ENCODE measurements around the gene WIPF1.

The WIPF1 gene

GRCh38 chr2:174594456-174594855 is 3.1 kb downstream of the WIPF1 start:
- peaks cover 84% of the 10 kb centered on the region for H3K36me3 Mint-ChIP-seq
- peak overlapping the region; percentile 74 for H3K4me3 Mint-ChIP-seq

DNA sequence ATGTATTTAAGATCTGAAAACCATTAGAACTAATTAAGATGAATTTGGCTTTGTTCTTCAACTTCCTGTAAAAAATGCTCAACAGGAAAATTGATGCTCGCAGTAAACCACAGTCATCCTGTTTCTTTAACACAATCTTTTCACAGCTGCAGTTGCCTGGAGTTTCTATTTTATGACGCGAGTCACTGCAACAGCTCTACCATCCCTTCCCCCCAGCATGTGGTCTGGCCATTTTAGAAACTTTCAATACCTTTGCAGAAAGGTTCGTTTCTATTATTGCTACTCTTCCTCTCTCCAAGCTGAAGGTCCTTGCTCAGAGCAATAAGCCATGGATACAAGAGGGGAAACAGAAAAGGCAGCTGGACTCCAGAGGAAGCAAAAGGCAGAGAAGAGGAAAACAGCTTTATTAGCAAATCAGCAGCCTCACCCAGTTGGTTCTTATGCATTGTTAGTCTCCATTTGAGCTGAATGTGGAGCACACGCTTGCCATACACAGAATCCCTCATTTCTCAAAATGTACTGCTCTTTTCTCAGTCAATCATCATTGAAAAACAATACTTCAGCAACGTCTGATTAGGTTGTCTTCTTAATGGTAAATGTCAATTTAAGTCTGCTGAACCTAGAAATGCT is 3.9 kb downstream of the WIPF1 start:
- Mint-ChIP-seq H3K27ac (peak overlapping the region; percentile 99), H3K4me1 (peaks cover 56% of the 10 kb centered on the region), H3K4me3 (peak overlapping the region; percentile 74), H3K36me3 (peaks cover 92% of the 10 kb centered on the region), H3K9me3 (no peaks in the 10 kb centered on the region)
- ATAC-seq = peak; percentile 76
- peak in 1 of 2 donors; percentile 77 for DNase-seq (ENCODE audit: low spot score in 2 of 2)

More at GRCh38 chr2:174594456-174594855, 3.1 kb downstream of the WIPF1 start:
- Mint-ChIP-seq H3K27ac (peak overlapping the region; percentile 99), H3K4me1 (peaks cover 56% of the 10 kb centered on the region), H3K9me3 (no peaks in the 10 kb centered on the region)
- ATAC-seq (no peak), DNase-seq (ENCODE audit: low spot score in 2 of 2) (no peak)

DNA sequence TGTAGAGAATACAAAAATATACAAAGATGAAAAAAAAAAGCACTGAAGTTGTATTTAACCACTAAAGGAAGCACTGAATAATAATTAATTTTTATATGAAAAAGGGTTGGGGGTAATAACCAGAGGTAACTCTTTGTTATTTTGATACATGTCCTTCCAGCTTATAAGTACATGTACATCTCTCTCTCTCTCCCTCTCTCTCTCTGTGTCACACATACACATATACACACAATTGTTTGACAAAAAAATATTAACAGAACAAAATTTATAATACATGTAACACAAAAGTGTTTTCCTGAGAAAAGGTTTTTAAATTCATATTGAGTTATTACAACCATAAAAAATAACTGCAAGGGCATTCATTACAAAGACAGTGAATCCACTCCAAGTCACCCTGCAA is 4.6 kb downstream of the WIPF1 start:
- Mint-ChIP-seq H3K4me3 (peak overlapping the region; percentile 74), H3K9me3 (no peaks in the 10 kb centered on the region), H3K4me1 (peaks cover 58% of the 10 kb centered on the region), H3K27ac (peak overlapping the region; percentile 99), H3K36me3 (peaks cover 98% of the 10 kb centered on the region)
- DNase-seq (ENCODE audit: low spot score in 2 of 2) (no peak), ATAC-seq (no peak)

DNA sequence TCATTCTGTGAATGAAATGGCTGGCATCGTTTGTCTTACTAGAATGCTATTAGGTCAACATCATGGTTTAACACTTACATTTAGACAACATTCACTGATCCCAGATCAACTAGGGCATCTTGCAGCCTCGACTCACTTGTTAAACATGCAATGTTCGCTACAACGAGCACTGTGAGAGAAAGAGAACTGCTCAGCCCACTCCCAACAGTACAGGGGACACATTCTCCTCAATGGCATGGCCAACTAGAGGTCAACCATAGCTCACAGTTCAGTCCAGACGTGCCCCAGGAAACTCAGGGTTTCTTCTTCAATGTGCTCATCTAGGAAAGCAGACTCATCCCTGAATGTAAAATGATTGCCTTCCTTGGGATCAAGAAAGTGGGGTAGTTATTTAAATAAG is 5.9 kb downstream of the WIPF1 start:
- peak overlapping the region; percentile 99 for H3K27ac Mint-ChIP-seq
- ATAC-seq (no peak), DNase-seq (ENCODE audit: low spot score in 2 of 2) (peak in 1 of 2 donors; percentile 53)
- no peaks in the 10 kb centered on the region for H3K9me3 Mint-ChIP-seq
- H3K4me3 Mint-ChIP-seq = peak overlapping the region; percentile 74
- peaks cover 98% of the 10 kb centered on the region for H3K36me3 Mint-ChIP-seq
- peaks cover 71% of the 10 kb centered on the region for H3K4me1 Mint-ChIP-seq

DNA sequence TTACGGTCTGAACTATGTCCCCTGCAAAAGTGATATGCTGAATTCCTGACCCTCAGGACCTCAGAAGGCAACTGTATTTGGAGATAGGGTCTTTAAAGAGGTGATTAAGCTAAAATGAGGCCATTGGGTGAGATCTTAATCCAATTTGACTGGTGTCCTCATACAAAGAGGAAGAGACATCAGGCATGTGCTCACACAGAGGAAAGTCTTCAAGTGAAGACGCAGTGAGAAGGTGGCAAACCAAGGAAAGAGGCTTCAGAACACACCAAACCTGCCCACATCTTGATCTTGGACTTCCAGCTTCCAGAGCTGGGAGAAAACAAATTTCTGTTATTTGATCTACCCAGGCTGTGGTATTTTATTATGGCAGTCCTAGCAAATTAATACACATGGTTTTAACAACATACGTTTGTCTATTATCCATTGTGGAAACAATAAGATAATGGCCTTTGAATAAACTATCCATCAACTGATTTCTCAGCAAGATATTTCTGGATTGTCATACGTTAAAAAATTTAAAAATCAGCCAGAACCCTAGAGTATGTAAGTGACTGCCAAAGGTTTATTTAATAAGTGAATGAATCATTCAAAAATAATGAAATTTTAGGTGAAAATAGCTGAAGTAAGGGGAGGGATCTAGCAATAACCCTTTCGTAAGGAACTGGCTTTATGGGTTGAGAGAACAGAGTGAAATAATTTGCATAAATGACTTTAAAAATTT is 6.5 kb downstream of the WIPF1 start:
- H3K36me3 Mint-ChIP-seq = peaks cover 98% of the 10 kb centered on the region
- ATAC-seq = no peak
- H3K9me3 Mint-ChIP-seq = no peaks in the 10 kb centered on the region
- H3K4me1 Mint-ChIP-seq = peaks cover 77% of the 10 kb centered on the region
- peak overlapping the region; percentile 99 for H3K27ac Mint-ChIP-seq
- DNase-seq (ENCODE audit: low spot score in 2 of 2) = peak in 1 of 2 donors; percentile 49
- H3K4me3 Mint-ChIP-seq = peak overlapping the region; percentile 74

- peaks cover 83% of the 10 kb centered on the region for H3K4me1 Mint-ChIP-seq
- DNase-seq (ENCODE audit: low spot score in 2 of 2) = peak in 1 of 2 donors; percentile 50
- no peaks in the 10 kb centered on the region for H3K9me3 Mint-ChIP-seq
- H3K4me3 Mint-ChIP-seq = peak overlapping the region; percentile 74
- peak overlapping the region; percentile 99 for H3K27ac Mint-ChIP-seq
- ATAC-seq = no peak
- peaks cover 98% of the 10 kb centered on the region for H3K36me3 Mint-ChIP-seq
These were observed 7.3 kb downstream of the WIPF1 start for GRCh38 chr2:174590346-174590745.

GRCh38 chr2:174589334-174589733 is 8.3 kb downstream of the WIPF1 start:
- H3K4me3 Mint-ChIP-seq = peak overlapping the region; percentile 74
- DNase-seq (ENCODE audit: low spot score in 2 of 2) (peak in 1 of 2 donors; percentile 50), ATAC-seq (no peak)
- peaks cover 87% of the 10 kb centered on the region for H3K4me1 Mint-ChIP-seq
- peaks cover 98% of the 10 kb centered on the region for H3K36me3 Mint-ChIP-seq
- peak overlapping the region; percentile 99 for H3K27ac Mint-ChIP-seq
- H3K9me3 Mint-ChIP-seq = no peaks in the 10 kb centered on the region

DNA sequence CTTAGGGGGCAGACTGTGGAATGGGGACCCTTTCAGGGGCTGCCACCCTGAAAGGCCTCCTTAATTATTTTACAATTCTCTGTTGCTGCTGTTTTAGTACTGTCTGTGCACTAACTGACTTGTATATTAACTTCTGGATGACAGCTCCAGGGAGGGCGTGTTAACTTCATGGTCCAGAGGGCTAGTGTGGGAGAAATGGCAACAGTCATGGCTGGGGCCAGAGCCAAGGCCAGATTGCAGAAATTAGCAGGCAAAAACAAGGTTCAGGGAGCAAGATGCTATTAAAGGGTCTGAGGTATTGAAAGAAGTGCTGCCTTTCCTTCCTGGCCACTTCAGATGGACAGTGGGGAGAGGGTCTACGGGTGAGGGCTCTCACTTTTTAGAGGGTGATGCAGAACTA is 9.1 kb downstream of the WIPF1 start:
- Mint-ChIP-seq H3K27ac (peak overlapping the region; percentile 99), H3K9me3 (no peaks in the 10 kb centered on the region), H3K36me3 (peaks cover 98% of the 10 kb centered on the region), H3K4me1 (peaks cover 84% of the 10 kb centered on the region), H3K4me3 (peak overlapping the region; percentile 74)
- ATAC-seq = no peak
- DNase-seq (ENCODE audit: low spot score in 2 of 2) = no peak

GRCh38 chr2:174587579-174587978 is 10.0 kb downstream of the WIPF1 start:
- DNase-seq (ENCODE audit: low spot score in 2 of 2) (peak in 1 of 2 donors; percentile 45), ATAC-seq (no peak)
- H3K27ac Mint-ChIP-seq = peak overlapping the region; percentile 99
- peak overlapping the region; percentile 74 for H3K4me3 Mint-ChIP-seq
- peaks cover 89% of the 10 kb centered on the region for H3K4me1 Mint-ChIP-seq
- H3K36me3 Mint-ChIP-seq = peaks cover 98% of the 10 kb centered on the region
- no peaks in the 10 kb centered on the region for H3K9me3 Mint-ChIP-seq

- DNase-seq (ENCODE audit: low spot score in 2 of 2) (peak in 1 of 2 donors; percentile 45), ATAC-seq (no peak)
- no peaks in the 10 kb centered on the region for H3K9me3 Mint-ChIP-seq
- H3K4me3 Mint-ChIP-seq = peak overlapping the region; percentile 74
- H3K4me1 Mint-ChIP-seq = peaks cover 93% of the 10 kb centered on the region
- peak overlapping the region; percentile 99 for H3K27ac Mint-ChIP-seq
- peaks cover 98% of the 10 kb centered on the region for H3K36me3 Mint-ChIP-seq
These were observed 10.9 kb downstream of the WIPF1 start for GRCh38 chr2:174586418-174587295.

GRCh38 chr2:174585657-174586252 is 11.8 kb downstream of the WIPF1 start:
- Mint-ChIP-seq H3K4me3 (peak overlapping the region; percentile 74), H3K9me3 (no peaks in the 10 kb centered on the region), H3K4me1 (peaks cover 92% of the 10 kb centered on the region), H3K36me3 (peaks cover 98% of the 10 kb centered on the region), H3K27ac (peak overlapping the region; percentile 99)
- DNase-seq (ENCODE audit: low spot score in 2 of 2) (no peak), ATAC-seq (no peak)

DNA sequence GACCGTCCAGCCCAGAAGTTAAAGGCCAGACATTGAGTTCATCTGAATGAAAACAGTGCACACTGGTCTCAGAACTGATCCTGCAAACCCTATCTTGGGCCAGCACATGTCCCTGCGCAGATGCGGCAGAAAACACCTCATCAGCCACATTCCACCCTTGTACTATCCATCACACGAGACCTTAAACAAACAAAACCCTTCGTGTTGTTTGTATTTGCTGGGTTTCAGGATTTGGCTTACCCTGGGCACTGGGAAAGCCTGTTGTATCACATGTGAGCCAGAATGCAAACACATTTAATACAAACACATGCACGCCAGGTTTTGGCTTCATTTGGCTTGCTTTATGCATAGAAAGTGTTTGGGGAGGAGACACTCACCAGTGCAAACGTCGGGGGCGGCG is 12.5 kb downstream of the WIPF1 start:
- H3K27ac Mint-ChIP-seq = peak overlapping the region; percentile 99
- peaks cover 92% of the 10 kb centered on the region for H3K4me1 Mint-ChIP-seq
- DNase-seq (ENCODE audit: low spot score in 2 of 2) (no peak), ATAC-seq (no peak)
- H3K4me3 Mint-ChIP-seq = no peak overlapping the region
- H3K36me3 Mint-ChIP-seq = peaks cover 98% of the 10 kb centered on the region
- H3K9me3 Mint-ChIP-seq = no peaks in the 10 kb centered on the region

GRCh38 chr2:174581491-174581890 is 16.1 kb downstream of the WIPF1 start:
- peaks cover 100% of the 10 kb centered on the region for H3K36me3 Mint-ChIP-seq

DNA sequence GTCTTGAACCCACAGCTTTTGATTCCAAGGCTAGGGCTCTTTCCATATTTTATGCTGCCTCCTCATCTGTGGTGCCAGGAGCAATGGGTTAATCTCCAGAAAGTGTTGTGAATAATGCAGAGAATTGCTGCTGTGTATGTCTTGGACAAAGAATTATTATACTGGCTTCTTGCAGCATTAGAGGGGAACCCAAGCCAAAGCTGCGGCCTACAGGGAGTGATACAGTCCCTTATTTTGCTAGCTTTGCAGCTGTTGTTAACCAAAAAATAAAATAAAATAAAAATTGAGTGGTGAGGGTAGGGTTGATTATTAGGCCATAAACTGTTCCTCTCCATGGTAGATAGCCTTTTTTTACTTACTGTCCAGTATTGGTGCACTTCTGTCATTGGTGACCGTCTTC is 16.7 kb downstream of the WIPF1 start:
- peaks cover 61% of the 10 kb centered on the region for H3K4me1 Mint-ChIP-seq
- DNase-seq (ENCODE audit: low spot score in 2 of 2) (no peak), ATAC-seq (no peak)
- H3K4me3 Mint-ChIP-seq = peak overlapping the region; percentile 35
- peaks cover 100% of the 10 kb centered on the region for H3K36me3 Mint-ChIP-seq
- no peaks in the 10 kb centered on the region for H3K9me3 Mint-ChIP-seq
- peak overlapping the region; percentile 99 for H3K27ac Mint-ChIP-seq

More at GRCh38 chr2:174581491-174581890, 16.1 kb downstream of the WIPF1 start:
- Mint-ChIP-seq H3K27ac (peak overlapping the region; percentile 99), H3K4me1 (peaks cover 67% of the 10 kb centered on the region), H3K4me3 (peak overlapping the region; percentile 35), H3K9me3 (no peaks in the 10 kb centered on the region)
- peak in 1 of 2 donors; percentile 45 for DNase-seq (ENCODE audit: low spot score in 2 of 2)
- ATAC-seq = peak; percentile 81
